ENCODE data around the gene HES1.
"Not testable (repeated sequence)": the region's sequence is repeated elsewhere in the genome, so short reads cannot be mapped to it uniquely, and the experiment has no call there.

Gene HES1

DNA sequence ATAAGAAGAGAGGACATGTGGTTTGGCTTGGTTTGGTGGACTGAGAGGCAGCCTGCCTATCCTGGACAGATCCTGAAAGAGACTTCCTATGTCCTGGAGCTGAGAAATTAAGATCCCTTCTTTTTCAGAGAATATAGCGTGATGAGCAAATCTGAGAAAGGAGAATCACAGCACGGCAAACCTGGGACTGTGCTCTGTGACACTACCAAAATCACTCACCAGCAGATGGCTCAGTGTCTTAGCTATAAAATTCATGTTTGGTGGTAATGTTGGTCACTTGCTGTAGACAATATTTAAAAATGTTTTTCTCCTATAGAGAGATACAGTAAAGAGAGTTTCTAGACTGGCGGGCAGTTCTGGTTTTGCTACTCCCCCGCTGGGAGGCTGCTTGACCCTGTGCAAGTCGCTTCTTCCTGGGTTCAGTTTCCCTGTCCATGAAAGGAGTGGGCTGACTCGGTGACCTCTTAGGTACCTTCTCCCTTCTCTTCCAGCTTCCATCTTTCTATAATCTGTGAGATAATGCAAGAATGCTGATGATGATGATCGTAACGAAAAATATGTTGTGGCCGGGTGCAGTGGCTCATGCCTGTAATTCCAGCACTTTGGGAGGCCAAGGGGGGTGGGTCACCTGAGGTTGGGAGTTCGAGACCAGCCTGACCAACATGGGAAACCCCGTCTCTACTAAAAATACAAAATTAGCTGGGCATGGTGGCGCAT is 7.6 kb upstream of the HES1 start:
- no peak for DNase-seq (ENCODE audit: low read depth)

GRCh38 chr3:194128919-194129295 is 7.0 kb upstream of the HES1 start:
- not testable (repeated sequence) for DNase-seq (ENCODE audit: low read depth)

- no peak for DNase-seq (ENCODE audit: low read depth)
Measured at GRCh38 chr3:194129581-194130133, 6.3 kb upstream of the HES1 start.

DNA sequence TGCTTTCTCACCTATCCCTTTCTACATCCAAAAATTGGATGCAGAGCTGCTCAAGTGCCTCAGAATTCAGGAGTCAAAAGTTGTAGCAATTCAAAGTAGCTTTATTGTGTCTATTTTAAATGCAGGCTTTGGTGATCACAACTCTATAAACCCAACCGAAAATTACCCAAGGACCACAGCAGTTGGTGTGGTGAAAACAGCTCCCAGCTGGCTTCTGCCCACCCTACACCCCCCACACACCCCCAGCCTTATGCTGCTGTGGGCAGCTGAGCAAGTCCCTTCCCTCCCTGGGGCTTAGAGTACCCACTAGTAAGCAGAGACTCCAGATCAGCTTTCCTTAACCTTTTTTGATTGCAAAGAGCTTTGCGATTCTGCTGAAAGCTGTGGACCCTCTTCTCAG is 5.8 kb upstream of the HES1 start:
- DNase-seq (ENCODE audit: low read depth), result no peak

DNA sequence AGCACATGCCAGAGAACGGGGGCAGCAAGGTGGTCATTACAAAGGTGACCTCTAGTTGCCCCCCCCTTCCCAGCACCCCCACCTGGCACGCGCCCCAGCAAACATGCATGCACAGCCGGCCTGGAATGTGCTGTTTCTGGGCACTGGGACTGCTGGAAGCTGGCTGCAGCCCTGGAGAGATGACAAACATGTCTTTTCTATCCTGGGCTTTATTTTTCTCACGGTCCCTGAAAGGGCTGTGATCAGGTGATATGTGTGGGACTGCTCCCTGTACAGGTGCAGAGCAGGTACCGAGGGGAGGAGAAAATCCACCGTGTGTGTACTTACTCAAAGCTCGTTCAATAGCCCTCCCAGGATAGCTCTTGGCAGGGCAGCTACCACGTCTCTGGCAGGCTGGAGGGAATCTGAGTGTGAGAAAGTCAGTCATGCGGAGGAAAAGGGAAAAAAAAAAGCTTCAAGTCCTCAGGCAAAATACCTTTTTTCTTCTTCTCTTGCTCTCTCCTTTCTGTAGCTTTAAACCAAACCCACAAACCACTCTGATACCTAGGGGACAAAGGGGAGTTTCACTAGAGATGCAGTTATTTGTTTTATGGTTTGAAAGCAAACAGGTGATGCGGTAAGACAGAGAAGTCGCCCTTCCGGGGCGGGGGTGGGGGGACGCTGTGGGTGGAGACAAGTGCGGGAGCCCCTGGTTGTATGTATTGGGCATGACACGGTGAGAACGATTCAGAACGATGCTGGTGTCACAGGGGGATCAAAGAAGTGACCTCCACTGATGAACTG is 5.0 kb upstream of the HES1 start:
- no peak for DNase-seq (ENCODE audit: low read depth)

- no peak for DNase-seq (ENCODE audit: low read depth)
Measured at GRCh38 chr3:194132465-194133286, 3.3 kb upstream of the HES1 start.

- DNase-seq (ENCODE audit: low read depth), result no peak
Measured at GRCh38 chr3:194133661-194134230, 2.2 kb upstream of the HES1 start.

DNA sequence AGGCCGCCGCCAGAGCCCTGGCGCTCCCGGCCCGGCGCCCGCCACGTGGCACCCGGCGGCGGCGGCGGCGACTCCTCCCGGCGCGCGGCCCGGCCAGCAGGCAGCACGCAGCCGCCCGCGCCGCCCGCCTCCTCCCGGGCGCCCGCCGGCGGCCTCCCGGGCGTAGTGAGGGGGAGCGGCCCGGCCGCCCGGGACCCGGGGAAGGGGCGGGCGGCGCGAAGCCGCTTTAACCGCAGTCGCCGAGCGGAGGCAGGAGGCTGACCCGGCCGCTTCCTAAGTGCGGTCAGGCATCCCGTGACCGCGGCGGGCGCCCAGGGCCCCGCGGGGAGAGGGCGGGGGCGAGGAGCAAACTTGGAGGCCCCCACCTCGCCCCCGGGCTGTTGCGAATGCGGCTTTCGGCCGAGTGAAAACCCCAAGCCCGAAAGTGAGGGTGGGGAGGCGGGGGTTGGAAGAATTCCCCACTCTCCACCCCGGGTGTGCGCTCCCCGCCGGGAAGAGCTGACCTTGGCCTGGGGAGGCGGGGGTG is 1.7 kb upstream of the HES1 start:
- DNase-seq (ENCODE audit: low read depth), result peak; percentile 42

GRCh38 chr3:194134757-194135515 is 1.0 kb upstream of the HES1 start:
- DNase-seq (ENCODE audit: low read depth), result peak; percentile 69

DNA sequence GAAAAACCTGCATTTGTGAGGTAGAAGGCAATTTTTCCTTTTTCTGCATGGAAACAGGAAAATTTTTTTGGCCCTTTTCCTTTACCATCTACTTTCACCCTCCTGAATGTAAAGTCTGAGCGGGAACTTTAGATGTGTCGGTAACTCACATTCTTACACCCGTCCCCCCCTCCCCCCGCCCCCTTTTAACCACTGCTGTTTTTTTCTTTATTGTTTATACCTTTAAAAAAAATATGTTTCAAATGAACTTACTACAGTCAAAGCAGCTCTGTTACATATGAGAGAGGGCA is 487 bp upstream of the HES1 start:
- DNase-seq (ENCODE audit: low read depth), result no peak

- no peak for DNase-seq (ENCODE audit: low read depth)
Measured at GRCh38 chr3:194136519-194137007, 615 bp downstream of the HES1 start.

- no peak for DNase-seq (ENCODE audit: low read depth)
Measured at GRCh38 chr3:194137008-194137505, 1.1 kb downstream of the HES1 start.

GRCh38 chr3:194137506-194138474 is 1.8 kb downstream of the HES1 start:
- peak; percentile 30 for DNase-seq (ENCODE audit: low read depth)

DNA sequence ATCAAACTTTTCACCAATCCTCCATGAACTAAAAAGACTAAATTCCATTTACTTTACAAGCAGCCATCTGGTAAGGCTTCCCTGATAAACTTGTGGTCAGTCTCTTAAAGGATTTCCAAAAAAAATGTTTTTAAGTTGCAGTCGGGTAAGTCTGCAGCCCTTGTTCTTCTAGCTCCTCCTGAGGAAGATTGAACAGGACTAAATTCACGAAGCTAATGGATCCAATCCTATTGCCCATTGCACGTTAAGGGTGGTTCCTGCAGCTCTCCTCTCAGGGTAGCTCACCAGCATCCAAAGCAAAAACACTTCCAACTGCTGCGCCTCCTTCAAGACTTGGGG is 2.8 kb downstream of the HES1 start:
- no peak for DNase-seq (ENCODE audit: low read depth)

DNA sequence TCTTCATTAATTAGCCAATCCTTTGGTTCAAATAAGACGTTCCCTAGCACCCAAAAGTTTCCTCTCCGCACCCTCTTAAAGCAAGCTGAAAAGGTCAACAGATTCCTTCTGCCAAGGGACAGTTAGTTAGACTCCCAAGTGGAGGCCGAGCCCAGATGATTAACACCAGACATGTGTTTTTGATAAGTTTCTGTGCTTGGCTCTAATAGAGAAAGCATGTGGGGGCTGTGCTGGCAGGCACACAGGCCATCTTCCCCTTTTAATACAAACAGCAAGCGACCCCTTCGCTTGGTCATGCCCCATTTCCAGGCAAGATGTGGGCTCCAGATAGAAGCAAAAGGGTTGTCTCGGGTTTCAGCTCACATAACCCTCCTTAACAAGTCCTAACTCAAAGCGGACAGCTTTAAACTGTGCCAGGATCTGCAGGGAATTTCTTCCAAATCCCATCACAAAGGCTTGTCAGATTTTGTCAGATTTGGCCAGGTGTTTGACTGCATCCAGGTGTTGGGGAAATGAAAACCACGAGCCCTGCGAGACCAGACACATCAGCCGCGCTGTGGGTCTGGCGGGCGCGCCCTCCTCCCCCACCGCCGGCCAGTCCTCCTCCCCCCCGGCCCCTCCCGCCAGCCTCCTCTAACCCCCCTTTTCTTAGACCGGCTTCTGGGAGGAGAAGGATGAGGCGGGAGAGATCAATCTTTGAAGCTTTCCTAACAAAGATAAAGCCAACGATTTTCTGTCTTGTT is 3.3 kb downstream of the HES1 start:
- no peak for DNase-seq (ENCODE audit: low read depth)

DNA sequence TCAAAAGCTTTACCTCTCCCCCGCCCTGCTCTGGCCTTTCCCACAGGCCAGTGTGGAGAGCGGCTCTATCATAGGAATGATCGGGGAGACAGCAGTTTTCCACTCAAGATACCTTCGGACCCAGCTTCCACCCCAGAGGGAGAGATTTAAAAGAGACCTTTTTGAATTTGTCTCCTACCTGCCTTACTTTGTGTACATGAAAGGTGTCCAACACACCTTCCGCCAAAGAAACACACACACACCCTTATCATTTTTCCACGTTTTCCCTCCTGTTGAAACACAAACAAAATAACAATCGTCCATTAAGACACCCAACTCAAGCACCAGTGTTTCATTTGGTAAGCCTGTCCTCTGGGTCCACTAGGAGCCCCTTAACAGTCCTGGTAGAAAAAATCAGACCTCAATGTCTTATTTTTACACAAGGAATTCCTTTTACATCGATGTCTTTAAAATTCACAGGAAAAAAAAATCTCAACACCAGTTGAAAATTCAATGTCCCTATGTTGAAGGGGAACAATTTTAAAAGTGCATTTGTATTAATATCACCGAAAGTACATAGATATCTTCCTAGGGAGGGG is 4.0 kb downstream of the HES1 start:
- no peak for DNase-seq (ENCODE audit: low read depth)

- DNase-seq (ENCODE audit: low read depth), result no peak
Measured at GRCh38 chr3:194140520-194141414, 4.8 kb downstream of the HES1 start.
